GM12878 (cell line): ENCODE data around the gene TOP3A. TPM values are rescaled to one million over a fixed set of nuclear protein-coding genes. Genes with fewer than 3 reads are reported as not detected.

ENCODE experiments used
- ATAC-seq: fragments of 200-7000 bp; cut with Tn5 transposase; 3 replicates; pipeline ENCODE4 v1.9.1; 2020; ENCODE audit warnings: mild to moderate bottlenecking, moderate library complexity
- BruUV-seq: library from RNA; stranded (reverse); fragments of 400-500 nt; replicated peaks from 2 replicates; lab custom pipeline; 2021; lab: Mats Ljungman, UMichigan
- CTCF ChIA-PET: fragments of 300-600 bp; sonication (Branson Sonifier 250); formaldehyde crosslinking; extraction: SDS; loops from one replicate; lab custom pipeline; 2021; ENCODE audit warnings: inconsistent platforms; lab: Yijun Ruan, JAX
- POLR2A ChIA-PET: fragments of 350-600 bp; formaldehyde crosslinking; extraction: SDS; loops from one replicate; lab custom pipeline; 2021; ENCODE audit warnings: inconsistent platforms; lab: Charles Lee
- RAD21 ChIA-PET: fragments of 300-600 bp; sonication (Branson Sonifier 250); formaldehyde crosslinking; loops from one replicate; lab custom pipeline; 2023; ENCODE audit warnings: antibody characterized with exemption; ENCODE audit not compliant: unreplicated experiment; lab: Charles Lee
- SMC1A ChIA-PET: fragments of 300-600 bp; sonication (Branson Sonifier 250); formaldehyde crosslinking; loops from one replicate; lab custom pipeline; 2023; ENCODE audit not compliant: unreplicated experiment, uncharacterized antibody; lab: Charles Lee
- DNase-seq: peaks from one replicate; pipeline ENCODE4 v3.0.0-alpha.2; 2011; ENCODE audit warnings: low read depth, low spot score
- FAIRE-seq: peaks from 3 replicates; lab custom pipeline; 2011; peaks lifted over from hg19 to GRCh38; lab: Jason Lieb, UNC
- H2AFZ ChIP-seq: 2 replicates; pipeline ENCODE4 v1.6.0; 2011; ENCODE audit warnings: low read depth, low read length, control low read depth; ENCODE audit not compliant: control insufficient read depth
- H3K27ac ChIP-seq: 2 replicates; pipeline ENCODE4 v1.5.1; 2011; ENCODE audit warnings: control low read depth; ENCODE audit not compliant: control insufficient read depth, insufficient read depth
- H3K27me3 ChIP-seq, 2 experiments: replicated peaks in 1 of 2; 2 replicates each; pipeline versions ENCODE4 v1.6.0 to v1.6.1; 2011; ENCODE audit warnings: low read length in 1 of 2; ENCODE audit not compliant: control insufficient read depth in 2 of 2, insufficient read depth in 2 of 2
- H3K36me3 ChIP-seq, 2 experiments: 2 replicates each; pipeline ENCODE4 v1.5.1; 2011; ENCODE audit warnings: low read length in 1 of 2; ENCODE audit not compliant: control insufficient read depth in 2 of 2, insufficient read depth in 2 of 2
- H3K4me1 ChIP-seq: 2 replicates; pipeline ENCODE4 v1.6.1; 2011; ENCODE audit warnings: mild to moderate bottlenecking, low read length, moderate library complexity, mixed read lengths; ENCODE audit not compliant: control insufficient read depth, insufficient read depth
- H3K4me2 ChIP-seq: 2 replicates; pipeline ENCODE4 v1.6.0; 2011; ENCODE audit warnings: control low read depth; ENCODE audit not compliant: control insufficient read depth, insufficient read depth
- H3K4me3 ChIP-seq: fragments of 200-600 bp; sonication (generic); 2 replicates; pipeline ENCODE4 v1.5.1; 2016
- H3K79me2 ChIP-seq: 2 replicates; pipeline ENCODE4 v1.6.0; 2011; ENCODE audit warnings: low read length; ENCODE audit not compliant: control insufficient read depth, insufficient read depth
- H3K9ac ChIP-seq: 2 replicates; pipeline ENCODE4 v1.8.0; 2011; ENCODE audit warnings: low read length, control low read depth, mixed read lengths; ENCODE audit not compliant: control insufficient read depth, insufficient read depth
- H3K9me3 ChIP-seq: replicated peaks from 3 replicates; pipeline ENCODE4 v1.5.1; 2011; ENCODE audit warnings: mild to moderate bottlenecking, low read length; ENCODE audit not compliant: control insufficient read depth, insufficient read depth
- H4K20me1 ChIP-seq: 2 replicates; pipeline ENCODE4 v1.6.0; 2011; ENCODE audit not compliant: control insufficient read depth, insufficient read depth
- BHLHE40 ChIP-seq, 2 experiments: fragments of 450-650 bp in 1 of 2; IDR thresholded peaks; 2 replicates each; pipeline ENCODE4 v1.6.1; 2011 to 2017; ENCODE audit warnings: low read depth in 2 of 2, borderline replicate concordance in 1 of 2, improper control_type of control experiment in 1 of 2, low read length in 1 of 2, mild to moderate bottlenecking in 1 of 2
- KDM1A ChIP-seq: fragments of 200-600 bp; sonication (generic); IDR thresholded peaks from 2 replicates; pipeline ENCODE4 v1.6.1; 2016; ENCODE audit warnings: borderline replicate concordance
- MEF2A ChIP-seq: IDR thresholded peaks from 2 replicates; pipeline ENCODE4 v1.6.1; 2011; ENCODE audit warnings: low read depth, mild to moderate bottlenecking, low read length, moderate library complexity; ENCODE audit not compliant: insufficient read depth
- NBN ChIP-seq: fragments of 450-650 bp; IDR thresholded peaks from 2 replicates; pipeline ENCODE4 v1.6.1; 2016
- PBX3 ChIP-seq: IDR thresholded peaks from 2 replicates; pipeline ENCODE4 v1.6.1; 2011; ENCODE audit warnings: mild to moderate bottlenecking, low read depth, low read length, moderate library complexity; ENCODE audit not compliant: insufficient replicate concordance
- POLR2A ChIP-seq: IDR thresholded peaks from 2 replicates; pipeline ENCODE4 v1.6.1; 2011; ENCODE audit warnings: low read depth, mild to moderate bottlenecking, low read length
- RB1 ChIP-seq: fragments of 450-650 bp; formaldehyde crosslinking; IDR thresholded peaks from 2 replicates; pipeline ENCODE4 v1.6.1; 2017; ENCODE audit warnings: mild to moderate bottlenecking, borderline replicate concordance
- SUZ12 ChIP-seq: fragments of 200-600 bp; sonication (generic); IDR thresholded peaks from one replicate; pipeline ENCODE4 v1.6.1; 2018; ENCODE audit warnings: antibody characterized with exemption, mild to moderate bottlenecking; ENCODE audit not compliant: unreplicated experiment
- TAF1 ChIP-seq: IDR thresholded peaks from 2 replicates; pipeline ENCODE4 v1.6.1; 2011; ENCODE audit warnings: mild to moderate bottlenecking, low read depth, low read length, borderline replicate concordance
- TCF3 ChIP-seq: IDR thresholded peaks from 2 replicates; pipeline ENCODE4 v1.6.1; 2012; ENCODE audit warnings: low read depth, mild to moderate bottlenecking, low read length, borderline replicate concordance; ENCODE audit not compliant: insufficient read depth
- ZNF217 ChIP-seq: fragments of 450-650 bp; IDR thresholded peaks from 2 replicates; pipeline ENCODE4 v1.6.1; 2017; ENCODE audit warnings: antibody characterized with exemption, mild to moderate bottlenecking
- ZNF592 ChIP-seq: fragments of 450-650 bp; IDR thresholded peaks from 2 replicates; pipeline ENCODE4 v1.6.1; 2017; ENCODE audit warnings: mild to moderate bottlenecking, moderate library complexity
- WGBS: methylation state at CpG from one replicate; pipeline ENCODE4 v1.1.6; 2016; ENCODE audit warnings: low lambda C conversion rate; ENCODE audit not compliant: insufficient replicate concordance, insufficient coverage; ENCODE audit errors: missing lambda C conversion rate; 5-methylcytosine and 5-hydroxymethylcytosine counted together
- in situ Hi-C: fragments of 300-500 bp; cut with MboI; formaldehyde crosslinking; loops from 9 replicates; pipeline ENCODE4 v1.14.3; 2018; ENCODE audit warnings: mixed read lengths
- intact Hi-C: fragments of 100-400 bp; cut with micrococcal nuclease; formaldehyde crosslinking; loops from one replicate; pipeline ENCODE4 v1.14.2; 2022; ENCODE audit not compliant: unreplicated experiment
- polyA plus RNA-seq, 11 experiments: library from polyadenylated mRNA; depleted of rRNA in 4 of 11; unstranded in 6 of 11; stranded (reverse) in 5 of 11; fragments of >200 nt; fragmentation: Nextera tagmentation in 4 of 11; fragmentation: Illumina TruSeq in 1 of 11; extraction: Ambion mirVana in 4 of 11; extraction: Trizol in 1 of 11; gene quantifications; 1 replicate in 1 of 11; 2 replicates in 10 of 11; pipeline versions ENCODE4 v1.2.1 to v1.2.3, GENCODE V29; 2011 to 2016; ENCODE audit warnings: inconsistent platforms in 2 of 11, missing spikeins in 2 of 11, low read depth in 1 of 11
- total RNA-seq, 4 experiments: library from RNA; depleted of rRNA in 3 of 4; stranded (reverse); fragments of >200 nt in 3 of 4; fragmentation: Illumina TruSeq in 1 of 4; extraction: Trizol in 1 of 4; gene quantifications; 2 replicates each; pipeline versions ENCODE4 v1.2.1 to v1.2.3, GENCODE V29; 2013 to 2021

The TOP3A gene
- total and polyA plus RNA-seq, 10 of the 15 experiments (the other 5 are each of a cell fraction or from before 2014, with no cell fraction given) = 4.2 to 51.9 (median 31.8) TPM

- Histone ChIP-seq H3K36me3 (peaks cover 4 to 23% of the 10 kb centered on the region in 2 experiments), H3K27ac (no peak overlapping the region), H3K4me3 (no peak overlapping the region), H3K9ac (no peak overlapping the region), H3K4me1 (peaks cover 23% of the 10 kb centered on the region), H4K20me1 (no peaks in the 10 kb centered on the region; the same call in 1 of the 2 replicates), H2AFZ (no peak overlapping the region), H3K79me2 (peaks cover 1% of the 10 kb centered on the region; the same call in 1 of the 2 replicates), H3K4me2 (no peak overlapping the region), H3K9me3 (peaks cover 3% of the 10 kb centered on the region; the same call in 2 of the 3 replicates), H3K27me3 (no peaks in the 10 kb centered on the region)
- TF ChIP-seq RB1 = no peak
- 0 out of 2 replicates have a peak, but pooled peaks have one; percentile 27 for TF ChIP-seq POLR2A
- intact Hi-C loops (no loop called here), in situ Hi-C loops (no loop called here)
- no peak for ATAC-seq
- no peak for DNase-seq
- ChIA-PET SMC1A (interaction anchor here (0.7 kb wide), 1 partner anchor 8 kb away, joined by 3 read pairs; no protein-coding TSS in a partner anchor), RAD21 (no interaction called here), CTCF (no interaction called here), POLR2A (no interaction called here)
- WGBS = 97% methylated on average over 10 of the region's 10 CpGs
- BruUV-seq = no TSS peak
- FAIRE-seq = no peak
These were observed 12.8 kb upstream of the TOP3A start for GRCh38 chr17:18327556-18327955.

GRCh38 chr17:18327093-18327492, 12.3 kb upstream of the TOP3A start:
- in situ Hi-C loops = no loop called here
- WGBS = 96% methylated on average over 2 of the region's 2 CpGs
- H3K79me2 ChIP-seq = peaks cover 1% of the 10 kb centered on the region; the same call in 1 of the 2 replicates
- SMC1A ChIA-PET = no interaction called here
- BruUV-seq = no TSS peak
- POLR2A ChIA-PET = no interaction called here
- no peaks in the 10 kb centered on the region; the same call in 1 of the 2 replicates for H4K20me1 ChIP-seq
- DNase-seq = no peak
- intact Hi-C loops = no loop called here
- no peak overlapping the region for H3K9ac ChIP-seq
- H2AFZ ChIP-seq = no peak overlapping the region
- RAD21 ChIA-PET = no interaction called here
- no peak for ATAC-seq
- FAIRE-seq = no peak
- no peaks in the 10 kb centered on the region for H3K27me3 ChIP-seq
- no peak overlapping the region for H3K4me3 ChIP-seq
- H3K4me1 ChIP-seq = peaks cover 23% of the 10 kb centered on the region
- no peak overlapping the region for H3K4me2 ChIP-seq
- peaks cover 3% of the 10 kb centered on the region; the same call in 2 of the 3 replicates for H3K9me3 ChIP-seq
- H3K36me3 ChIP-seq = peaks cover 2 to 23% of the 10 kb centered on the region in 2 experiments; a peak in 3 of 4 replicates
- peak overlapping the region; percentile 57 for H3K27ac ChIP-seq
- CTCF ChIA-PET = interaction anchor here (0.6 to 0.9 kb wide), 2 partner anchors 40 to 50 kb away, joined by 3 read pairs; no protein-coding TSS in a partner anchor
- TF ChIP-seq BHLHE40 (IDR thresholded peaks at IDR 0.05; ENCODE audit: borderline replicate concordance in 1 of 2, low read depth in 2 of 2, low read length in 1 of 2) = no peak
- TF ChIP-seq MEF2A = no peak
- no peak for TF ChIP-seq TCF3
- TF ChIP-seq TAF1 = no peak
- TF ChIP-seq ZNF217 = no peak
- no peak for TF ChIP-seq ZNF592
- no peak for TF ChIP-seq SUZ12
- no peak for TF ChIP-seq NBN
- TF ChIP-seq KDM1A = no peak
- TF ChIP-seq PBX3 = no peak
